ENCODE data around the gene CCNG2. TPM values are rescaled to one million over a fixed set of nuclear protein-coding genes. Genes with fewer than 3 reads are reported as not detected.

CCNG2 gene
- total RNA-seq, 2 donors from 2014 or later, result 13.5 to 13.7 TPM

GRCh38 chr4:77209012-77209411 lies 52.0 kb downstream of the CCNG2 start:
- no peaks in the 10 kb centered on the region for H3K9me3 ChIP-seq
- DNase-seq (no peak), ATAC-seq (no peak)
- no peaks in the 10 kb centered on the region for H3K36me3 ChIP-seq (replicated peaks in 1 of 2; ENCODE audit: insufficient read depth in 1 of 2, low read depth in 2 of 2)
- no peaks in the 10 kb centered on the region for H3K4me1 ChIP-seq
- H3K27me3 ChIP-seq, result no peaks in the 10 kb centered on the region
- TF ChIP-seq CTCF (IDR thresholded peaks at IDR 0.05) (no peak), POLR2A (IDR thresholded peaks at IDR 0.05) (no peak)
- intact Hi-C loops (cut with DNase I), result loop anchor here (10.0 kb wide), 1 partner anchor 84 kb away; no protein-coding TSS in a partner anchor
- no peak overlapping the region for H3K27ac ChIP-seq
- no peak overlapping the region for H3K4me3 ChIP-seq
- 95 to 100% methylated on average over 1 of the region's 1 CpG for WGBS, 2 donors

GRCh38 chr4:77209936-77210335 lies 52.9 kb downstream of the CCNG2 start:
- H3K4me3 ChIP-seq, result no peak overlapping the region
- intact Hi-C loops (cut with DNase I), result loop anchor here (10.0 kb wide), 1 partner anchor 85 kb away; no protein-coding TSS in a partner anchor
- H3K27ac ChIP-seq, result no peak overlapping the region
- no peaks in the 10 kb centered on the region for H3K4me1 ChIP-seq
- ATAC-seq (no peak), DNase-seq (no peak)
- H3K9me3 ChIP-seq, result no peaks in the 10 kb centered on the region
- WGBS, 2 donors, result 62% methylated on average over 5 of the region's 5 CpGs
- H3K27me3 ChIP-seq, result no peaks in the 10 kb centered on the region
- TF ChIP-seq POLR2A (IDR thresholded peaks at IDR 0.05) (no peak), CTCF (IDR thresholded peaks at IDR 0.05) (no peak)
- H3K36me3 ChIP-seq (replicated peaks in 1 of 2; ENCODE audit: insufficient read depth in 1 of 2, low read depth in 2 of 2), result no peaks in the 10 kb centered on the region

GRCh38 chr4:77215107-77215506 lies 58.1 kb downstream of the CCNG2 start:
- H3K27me3 ChIP-seq, result no peaks in the 10 kb centered on the region
- DNase-seq (no peak), ATAC-seq (no peak)
- TF ChIP-seq CTCF (IDR thresholded peaks at IDR 0.05), result no peak
- no peak for TF ChIP-seq POLR2A (IDR thresholded peaks at IDR 0.05)
- no peak overlapping the region for H3K4me3 ChIP-seq
- intact Hi-C loops (cut with DNase I), result no loop called here
- H3K4me1 ChIP-seq, result no peaks in the 10 kb centered on the region
- no peaks in the 10 kb centered on the region for H3K9me3 ChIP-seq
- H3K36me3 ChIP-seq (replicated peaks in 1 of 2; ENCODE audit: insufficient read depth in 1 of 2, low read depth in 2 of 2), result no peaks in the 10 kb centered on the region
- H3K27ac ChIP-seq, result no peak overlapping the region
- 65 to 74% methylated on average over 4 of the region's 4 CpGs for whole genome bisulfite sequencing, 2 donors

GRCh38 chr4:77217526-77217925 lies 60.5 kb downstream of the CCNG2 start:
- ATAC-seq (no peak), DNase-seq (no peak)
- Histone ChIP-seq H3K4me1 (no peaks in the 10 kb centered on the region), H3K27ac (no peak overlapping the region), H3K9me3 (no peaks in the 10 kb centered on the region), H3K27me3 (no peaks in the 10 kb centered on the region), H3K4me3 (no peak overlapping the region), H3K36me3 (replicated peaks in 1 of 2; ENCODE audit: insufficient read depth in 1 of 2, low read depth in 2 of 2) (no peaks in the 10 kb centered on the region)
- 72 to 74% methylated on average over 1 of the region's 1 CpG for WGBS, 2 donors
- TF ChIP-seq CTCF (IDR thresholded peaks at IDR 0.05) (no peak), POLR2A (IDR thresholded peaks at IDR 0.05) (no peak)
- intact Hi-C loops (cut with DNase I), result no loop called here

- Histone ChIP-seq H3K27ac (no peak overlapping the region), H3K9me3 (no peaks in the 10 kb centered on the region), H3K27me3 (no peaks in the 10 kb centered on the region), H3K4me1 (no peaks in the 10 kb centered on the region), H3K36me3 (replicated peaks in 1 of 2; ENCODE audit: insufficient read depth in 1 of 2, low read depth in 2 of 2) (no peaks in the 10 kb centered on the region), H3K4me3 (no peak overlapping the region)
- TF ChIP-seq CTCF (IDR thresholded peaks at IDR 0.05) (no peak), POLR2A (IDR thresholded peaks at IDR 0.05) (no peak)
- WGBS, 2 donors, result 79 to 87% methylated on average over 2 of the region's 2 CpGs
- intact Hi-C loops (cut with DNase I), result no loop called here
- DNase-seq (no peak), ATAC-seq (no peak)
Observed at GRCh38 chr4:77219266-77219665, 62.3 kb downstream of the CCNG2 start.
